H9 (cell line): ENCODE data around the gene AKR1B15. TPM values are rescaled to one million over a fixed set of nuclear protein-coding genes. Genes with fewer than 3 reads are reported as not detected.

Experiments used
- DNase-seq: peaks from one replicate; pipeline ENCODE4 v3.0.0-alpha.2; 2017
- H2AFZ ChIP-seq: one replicate; pipeline ENCODE4 v1.6.1; 2013; ENCODE audit warnings: mild to moderate bottlenecking, low read length, control low read depth, moderate library complexity
- H2AK5ac ChIP-seq: 2 replicates; pipeline ENCODE4 v1.6.1; 2013; ENCODE audit warnings: low read length, control low read depth, mixed read lengths; ENCODE audit not compliant: insufficient read length
- H2BK120ac ChIP-seq: one replicate; pipeline ENCODE4 v1.6.1; 2013; ENCODE audit warnings: low read depth, mild to moderate bottlenecking, low read length, control low read depth, inconsistent platforms; ENCODE audit not compliant: poor library complexity, severe bottlenecking
- H2BK12ac ChIP-seq: 2 replicates; pipeline ENCODE4 v1.6.1; 2013; ENCODE audit warnings: low read length, control low read depth, mixed read lengths, low read depth; ENCODE audit not compliant: insufficient read length
- H2BK15ac ChIP-seq: 2 replicates; pipeline ENCODE4 v1.6.1; 2013; ENCODE audit warnings: low read depth, low read length, control low read depth
- H2BK20ac ChIP-seq: one replicate; pipeline ENCODE4 v1.6.1; 2013; ENCODE audit warnings: low read depth, mild to moderate bottlenecking, low read length, control low read depth, inconsistent platforms; ENCODE audit not compliant: poor library complexity, severe bottlenecking
- H2BK5ac ChIP-seq: 2 replicates; pipeline ENCODE4 v1.6.1; 2013; ENCODE audit warnings: low read length, control low read depth, mixed read lengths; ENCODE audit not compliant: insufficient read length
- H3K14ac ChIP-seq: 2 replicates; pipeline ENCODE4 v1.6.1; 2013; ENCODE audit warnings: low read length, control low read depth; ENCODE audit not compliant: insufficient read depth
- H3K18ac ChIP-seq: 2 replicates; pipeline ENCODE4 v1.6.1; 2013; ENCODE audit warnings: low read depth, mild to moderate bottlenecking, mixed read lengths, low read length, control low read depth; ENCODE audit not compliant: insufficient read length
- H3K23ac ChIP-seq: 2 replicates; pipeline ENCODE4 v1.6.1; 2013; ENCODE audit warnings: low read length, control low read depth, mixed read lengths, low read depth; ENCODE audit not compliant: insufficient read length
- H3K23me2 ChIP-seq: 2 replicates; pipeline ENCODE4 v1.6.1; 2013; ENCODE audit warnings: low read depth, mild to moderate bottlenecking, mixed read lengths, low read length, control low read depth; ENCODE audit not compliant: insufficient read length, poor library complexity, severe bottlenecking
- H3K27ac ChIP-seq: 2 replicates; pipeline ENCODE4 v1.5.1; 2013; ENCODE audit warnings: low read length, control low read depth, mixed read lengths, low read depth; ENCODE audit not compliant: insufficient read length
- H3K27me3 ChIP-seq: 2 replicates; pipeline ENCODE4 v1.6.1; 2013; ENCODE audit warnings: low read length, control low read depth, inconsistent platforms; ENCODE audit not compliant: insufficient read depth
- H3K4ac ChIP-seq: 2 replicates; pipeline ENCODE4 v1.6.1; 2013; ENCODE audit warnings: low read depth, mild to moderate bottlenecking, control low read depth, inconsistent platforms, low read length, moderate library complexity
- H3K4me1 ChIP-seq: 2 replicates; pipeline ENCODE4 v1.6.1; 2013; ENCODE audit warnings: low read length, control low read depth, inconsistent platforms; ENCODE audit not compliant: insufficient read depth
- H3K4me2 ChIP-seq: 2 replicates; pipeline ENCODE4 v1.6.1; 2013; ENCODE audit warnings: low read length, control low read depth, mixed read lengths; ENCODE audit not compliant: insufficient read length, insufficient read depth
- H3K56ac ChIP-seq: 2 replicates; pipeline ENCODE4 v1.6.1; 2013; ENCODE audit warnings: low read depth, mild to moderate bottlenecking, mixed read lengths, low read length, control low read depth; ENCODE audit not compliant: insufficient read length
- H3K79me1 ChIP-seq: 2 replicates; pipeline ENCODE4 v1.6.1; 2013; ENCODE audit warnings: low read depth, mild to moderate bottlenecking, moderate library complexity, low read length, control low read depth, inconsistent platforms; ENCODE audit not compliant: insufficient read depth, poor library complexity, severe bottlenecking
- H3K79me2 ChIP-seq: 2 replicates; pipeline ENCODE4 v1.6.1; 2013; ENCODE audit warnings: low read length, control low read depth, inconsistent platforms; ENCODE audit not compliant: insufficient read depth
- H3K9ac ChIP-seq: 2 replicates; pipeline ENCODE4 v1.6.1; 2013; ENCODE audit warnings: low read length, control low read depth, mixed read lengths; ENCODE audit not compliant: insufficient read length; ENCODE audit errors: extremely low read depth
- H3K9me3 ChIP-seq: one replicate; pipeline ENCODE4 v1.6.1; 2013; ENCODE audit warnings: low read depth, low read length, inconsistent platforms; ENCODE audit not compliant: control insufficient read depth
- H3T11ph ChIP-seq: one replicate; pipeline ENCODE4 v1.6.1; 2013; ENCODE audit warnings: mild to moderate bottlenecking, low read length, control low read depth, inconsistent platforms
- H4K20me1 ChIP-seq: one replicate; pipeline ENCODE4 v1.6.1; 2013; ENCODE audit not compliant: control insufficient read depth, insufficient read length, insufficient read depth
- H4K5ac ChIP-seq: 2 replicates; pipeline ENCODE4 v1.6.1; 2013; ENCODE audit warnings: low read depth, mild to moderate bottlenecking, mixed read lengths, low read length, control low read depth; ENCODE audit not compliant: insufficient read length
- H4K8ac ChIP-seq: replicated peaks from 2 replicates; pipeline ENCODE4 v1.6.1; 2013; ENCODE audit warnings: low read length, control low read depth, mixed read lengths, low read depth; ENCODE audit not compliant: insufficient read length
- H4K91ac ChIP-seq: 2 replicates; pipeline ENCODE4 v1.6.1; 2013; ENCODE audit warnings: low read depth, mild to moderate bottlenecking, moderate library complexity, mixed read lengths, low read length, control low read depth; ENCODE audit not compliant: insufficient read length
- H3K27ac Mint-ChIP-seq, 3 experiments: 2 replicates in 2 of 3; 3 replicates in 1 of 3; pipeline ENCODE4 v1.8.0; 2020 to 2021; ENCODE audit warnings: mixed read lengths in 3 of 3, mild to moderate bottlenecking in 1 of 3, moderate library complexity in 1 of 3
- H3K27me3 Mint-ChIP-seq: 2 replicates; pipeline ENCODE4 v1.8.0; 2021; ENCODE audit warnings: low read depth, mild to moderate bottlenecking, moderate library complexity, mixed read lengths
- H3K36me3 Mint-ChIP-seq, 3 experiments: 2 replicates in 2 of 3; 3 replicates in 1 of 3; pipeline ENCODE4 v1.8.0; 2020 to 2021; ENCODE audit warnings: low read depth in 3 of 3, mixed read lengths in 3 of 3; ENCODE audit not compliant: insufficient read depth in 1 of 3
- H3K4me1 Mint-ChIP-seq, 2 experiments: 2 replicates each; pipeline ENCODE4 v1.8.0; 2020; ENCODE audit warnings: mixed read lengths in 2 of 2
- H3K4me3 Mint-ChIP-seq, 2 experiments: 2 replicates in 1 of 2; 3 replicates in 1 of 2; pipeline ENCODE4 v1.8.0; 2020 to 2021; ENCODE audit warnings: mild to moderate bottlenecking in 2 of 2, mixed read lengths in 2 of 2, moderate library complexity in 1 of 2
- H3K9me3 Mint-ChIP-seq, 2 experiments: 2 replicates in 1 of 2; 3 replicates in 1 of 2; pipeline ENCODE4 v1.8.0; 2020; ENCODE audit warnings: mild to moderate bottlenecking in 2 of 2, mixed read lengths in 2 of 2, moderate library complexity in 1 of 2
- WGBS: extraction: QIAGEN DNeasy Blood & Tissue Kit; methylation state at CpG from one replicate; pipeline ENCODE4 v1.1.7; 2013; ENCODE audit warnings: missing lambda C conversion rate, low lambda C conversion rate, mixed read lengths; ENCODE audit not compliant: insufficient read length; ENCODE audit errors: extremely low coverage; 5-methylcytosine and 5-hydroxymethylcytosine counted together
- total RNA-seq: library from RNA; stranded (reverse); gene quantifications from 2 replicates; pipeline ENCODE4 v1.2.1, GENCODE V29; 2021
- TF ChIP-seq, protein P1 (sequence below): fragments of 200-600 bp; sonication (generic); conservative IDR thresholded peaks from 3 replicates; pipeline ENCODE4 v1.8.0; 2021; ENCODE audit warnings: antibody characterized with exemption, mild to moderate bottlenecking

AKR1B15 gene
- total RNA-seq, 1 experiment from 2014 or later: not detected

DNA sequence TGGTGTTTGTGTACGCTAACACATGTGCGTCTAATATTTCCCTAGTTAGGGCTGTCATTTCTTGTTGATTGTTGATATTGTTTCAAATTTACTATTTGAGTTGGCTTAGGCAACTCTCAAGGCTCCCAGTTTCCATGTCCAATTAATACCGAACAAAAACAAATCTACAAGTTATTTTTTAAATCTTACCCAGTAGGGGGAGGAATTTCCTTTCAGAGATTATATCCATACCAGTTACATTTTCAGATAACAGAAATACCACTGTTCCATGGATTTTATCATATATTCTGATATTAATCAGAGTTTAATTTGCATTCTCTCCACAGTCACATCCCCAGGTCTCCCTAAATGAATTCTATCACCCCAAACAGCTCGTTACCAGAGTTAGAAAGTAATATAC is 28.8 kb upstream of the AKR1B15 start:
- no peak for DNase-seq
- Histone ChIP-seq H3K27ac (no peak overlapping the region), H4K5ac (no peak overlapping the region), H3K79me1 (no peaks in the 10 kb centered on the region), H4K91ac (no peak overlapping the region), H2BK15ac (no peak overlapping the region), H3K79me2 (no peaks in the 10 kb centered on the region), H3K4ac (no peak overlapping the region), H3T11ph (no peak overlapping the region), H2AK5ac (no peak overlapping the region), H3K27me3 (no peaks in the 10 kb centered on the region), H2BK12ac (no peak overlapping the region), H3K18ac (no peak overlapping the region), H3K4me1 (no peaks in the 10 kb centered on the region), H3K9ac (no peak overlapping the region), H4K20me1 (no peaks in the 10 kb centered on the region), H2AFZ (no peak overlapping the region), H3K23me2 (no peaks in the 10 kb centered on the region), H2BK120ac (no peak overlapping the region), H3K9me3 (no peaks in the 10 kb centered on the region), H2BK5ac (no peak overlapping the region), H4K8ac (no peak overlapping the region), H2BK20ac (no peak overlapping the region), H3K23ac (no peak overlapping the region), H3K56ac (no peak overlapping the region), H3K14ac (no peak overlapping the region), H3K4me2 (no peak overlapping the region)
- Mint-ChIP-seq H3K36me3 (no peaks in the 10 kb centered on the region), H3K27me3 (peaks cover 8% of the 10 kb centered on the region), H3K27ac (no peak overlapping the region), H3K4me3 (no peak overlapping the region), H3K4me1 (no peaks in the 10 kb centered on the region), H3K9me3 (no peaks in the 10 kb centered on the region)
- TF ChIP-seq, protein P1, sequence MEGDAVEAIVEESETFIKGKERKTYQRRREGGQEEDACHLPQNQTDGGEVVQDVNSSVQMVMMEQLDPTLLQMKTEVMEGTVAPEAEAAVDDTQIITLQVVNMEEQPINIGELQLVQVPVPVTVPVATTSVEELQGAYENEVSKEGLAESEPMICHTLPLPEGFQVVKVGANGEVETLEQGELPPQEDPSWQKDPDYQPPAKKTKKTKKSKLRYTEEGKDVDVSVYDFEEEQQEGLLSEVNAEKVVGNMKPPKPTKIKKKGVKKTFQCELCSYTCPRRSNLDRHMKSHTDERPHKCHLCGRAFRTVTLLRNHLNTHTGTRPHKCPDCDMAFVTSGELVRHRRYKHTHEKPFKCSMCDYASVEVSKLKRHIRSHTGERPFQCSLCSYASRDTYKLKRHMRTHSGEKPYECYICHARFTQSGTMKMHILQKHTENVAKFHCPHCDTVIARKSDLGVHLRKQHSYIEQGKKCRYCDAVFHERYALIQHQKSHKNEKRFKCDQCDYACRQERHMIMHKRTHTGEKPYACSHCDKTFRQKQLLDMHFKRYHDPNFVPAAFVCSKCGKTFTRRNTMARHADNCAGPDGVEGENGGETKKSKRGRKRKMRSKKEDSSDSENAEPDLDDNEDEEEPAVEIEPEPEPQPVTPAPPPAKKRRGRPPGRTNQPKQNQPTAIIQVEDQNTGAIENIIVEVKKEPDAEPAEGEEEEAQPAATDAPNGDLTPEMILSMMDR: no peak
- no CpG with 5 or more reads among the region's 4 CpGs for WGBS
